Stimulated activated CD8-positive, alpha-beta memory T cell treated with anti-CD3 and anti-CD28 coated beads, Interleukin-4, amount 100 ng/mL, for 48 hours (primary cell): ENCODE measurements around the gene SNAPC2.

Experiments used
- DNase-seq: peaks from one replicate; pipeline ENCODE4 v3.0.0-alpha.2; 2020

The SNAPC2 gene, protein sequence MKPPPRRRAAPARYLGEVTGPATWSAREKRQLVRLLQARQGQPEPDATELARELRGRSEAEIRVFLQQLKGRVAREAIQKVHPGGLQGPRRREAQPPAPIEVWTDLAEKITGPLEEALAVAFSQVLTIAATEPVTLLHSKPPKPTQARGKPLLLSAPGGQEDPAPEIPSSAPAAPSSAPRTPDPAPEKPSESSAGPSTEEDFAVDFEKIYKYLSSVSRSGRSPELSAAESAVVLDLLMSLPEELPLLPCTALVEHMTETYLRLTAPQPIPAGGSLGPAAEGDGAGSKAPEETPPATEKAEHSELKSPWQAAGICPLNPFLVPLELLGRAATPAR

GRCh38 chr19:7919610-7920518 lies at the start of gene SNAPC2:
SNAPC2 (plus strand) TSS chr19:7920338; CDS start chr19:7920367, 29 bp downstream.
- DNase-seq, result peak; percentile 98

GRCh38 chr19:7870571-7871436 lies 49.3 kb upstream of the SNAPC2 start:
- DNase-seq, result peak; percentile 82

- DNase-seq, result peak; percentile 95
Measured at GRCh38 chr19:7871437-7872305, 48.5 kb upstream of the SNAPC2 start.

GRCh38 chr19:7872306-7873204 lies 47.6 kb upstream of the SNAPC2 start:
- no peak for DNase-seq

DNA sequence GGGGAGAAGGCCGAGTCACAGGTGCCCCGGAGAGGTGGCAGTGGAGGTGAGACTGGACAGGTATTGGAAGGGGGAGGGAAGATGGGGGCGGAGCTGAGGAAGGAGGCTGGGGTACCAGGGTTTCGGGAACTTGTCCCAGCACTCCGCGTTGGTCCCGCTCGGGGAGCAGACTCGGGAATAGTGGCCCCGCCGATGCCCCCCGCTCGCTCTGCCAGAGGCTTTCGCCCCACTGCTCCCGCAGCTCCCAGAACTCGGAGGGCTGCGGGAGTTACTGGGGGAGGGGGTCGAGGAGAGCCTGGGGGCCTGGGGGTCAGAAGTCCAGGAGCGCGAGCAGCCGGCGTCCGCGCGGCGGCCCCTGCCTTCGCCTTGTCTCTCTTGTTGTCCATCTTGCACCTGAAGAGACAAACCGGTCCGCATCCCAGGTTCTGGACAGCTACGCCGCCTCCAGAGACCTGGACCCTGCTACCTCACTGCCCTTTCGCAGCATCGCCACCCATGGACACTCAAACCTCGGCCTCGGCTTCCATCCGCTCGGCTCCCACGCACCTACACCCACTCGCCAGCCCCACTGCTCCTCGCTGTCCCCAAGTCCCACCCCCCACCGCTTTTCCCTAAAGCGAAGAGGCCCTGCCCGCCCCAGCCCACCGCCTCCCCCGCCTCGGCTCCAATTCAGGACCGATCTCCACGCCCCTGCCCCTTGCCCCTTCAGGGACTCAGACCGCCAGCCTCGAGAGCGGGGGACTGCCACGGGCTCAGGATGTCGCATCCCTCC lies 46.6 kb upstream of the SNAPC2 start:
- DNase-seq, result no peak

- no peak for DNase-seq
Measured at GRCh38 chr19:7874076-7874896, 45.9 kb upstream of the SNAPC2 start, which contains the start of gene PRR36. PRR36 (minus strand) TSS chr19:7874390; CDS start chr19:7873689, 701 bp downstream.

DNA sequence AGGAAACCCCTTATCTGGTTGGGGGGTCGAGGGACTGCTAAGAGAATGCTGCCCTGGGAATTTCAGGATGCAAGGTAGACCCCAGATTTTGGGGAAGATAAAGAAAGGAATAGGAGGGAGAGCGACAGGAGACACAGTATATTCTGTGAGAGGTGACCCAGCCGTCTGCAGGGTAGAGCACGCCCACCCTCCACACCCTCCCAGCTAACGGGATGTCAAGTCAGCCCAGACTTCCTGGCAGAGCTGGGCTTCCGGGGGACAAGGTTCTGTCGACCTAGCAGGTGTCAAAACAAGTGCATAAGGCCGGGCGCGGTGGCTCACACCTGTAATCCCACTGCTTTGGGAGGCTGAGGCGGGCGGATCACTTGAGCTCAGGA lies 45.3 kb upstream of the SNAPC2 start:
- DNase-seq, result no peak

DNA sequence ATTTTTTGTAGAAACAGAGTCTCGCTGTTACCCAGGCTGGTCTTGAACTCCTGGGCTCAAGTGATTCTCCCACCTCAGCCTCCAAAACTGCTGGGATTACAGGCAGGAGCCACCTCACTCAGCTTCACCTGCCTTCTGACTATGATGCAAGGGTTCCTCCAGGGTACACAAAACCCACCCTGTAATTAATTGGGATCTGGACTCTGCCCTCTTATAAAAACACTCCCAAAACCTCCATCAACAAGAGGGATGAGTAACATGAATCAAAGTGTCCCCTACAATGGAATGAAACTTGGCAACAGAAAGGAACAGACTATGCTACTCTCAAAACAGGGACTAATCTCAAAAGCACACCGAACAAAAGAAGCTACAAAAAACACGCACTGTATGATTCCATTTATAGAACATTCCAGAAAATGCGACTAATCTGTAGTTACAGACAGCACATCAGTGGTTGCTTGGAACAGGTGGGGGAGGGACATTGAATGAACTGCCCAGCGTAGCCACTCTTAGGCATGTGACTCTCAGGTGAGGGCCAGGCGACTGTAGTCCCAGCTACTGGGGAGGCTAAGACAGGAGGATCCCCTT lies 42.8 kb upstream of the SNAPC2 start:
- DNase-seq, result no peak

DNA sequence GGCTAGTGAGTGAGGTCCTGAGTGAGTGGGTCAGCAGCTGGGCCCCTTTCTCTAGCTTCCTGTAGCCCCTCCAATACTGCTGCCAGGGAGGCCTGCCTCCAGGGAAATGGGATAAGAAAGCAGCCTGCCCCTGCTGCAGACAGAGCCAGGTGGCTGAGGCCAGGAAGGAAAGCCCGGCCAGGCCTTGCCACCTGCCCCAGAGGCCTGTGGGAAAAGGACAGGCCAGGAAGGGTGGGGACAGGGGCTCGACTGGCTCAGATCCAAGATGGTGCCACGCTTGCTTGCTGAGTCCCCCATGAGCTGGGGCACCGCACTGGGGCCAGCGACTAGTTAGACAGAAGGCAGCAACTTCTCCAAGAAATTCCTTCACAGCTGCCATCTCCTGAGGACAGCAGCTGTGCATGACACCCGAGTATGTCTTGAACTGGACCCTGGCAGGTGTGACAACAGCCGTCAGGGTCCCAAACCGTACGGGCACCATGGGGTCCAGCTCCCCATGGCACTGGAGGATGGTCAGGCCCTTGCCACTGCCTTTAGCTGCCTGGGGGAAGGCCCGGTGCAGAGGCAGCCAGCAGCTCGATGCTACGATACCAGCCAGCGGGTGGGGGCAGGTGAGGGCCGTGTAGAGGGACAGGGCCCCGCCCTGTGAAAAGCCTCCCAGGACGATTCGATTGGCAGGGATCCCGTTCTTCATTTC lies 40.9 kb upstream of the SNAPC2 start:
- DNase-seq, result no peak

GRCh38 chr19:7879836-7880235 lies 40.3 kb upstream of the SNAPC2 start:
- no peak for DNase-seq

- DNase-seq, result no peak
Measured at GRCh38 chr19:7881910-7882309, 38.2 kb upstream of the SNAPC2 start.

DNA sequence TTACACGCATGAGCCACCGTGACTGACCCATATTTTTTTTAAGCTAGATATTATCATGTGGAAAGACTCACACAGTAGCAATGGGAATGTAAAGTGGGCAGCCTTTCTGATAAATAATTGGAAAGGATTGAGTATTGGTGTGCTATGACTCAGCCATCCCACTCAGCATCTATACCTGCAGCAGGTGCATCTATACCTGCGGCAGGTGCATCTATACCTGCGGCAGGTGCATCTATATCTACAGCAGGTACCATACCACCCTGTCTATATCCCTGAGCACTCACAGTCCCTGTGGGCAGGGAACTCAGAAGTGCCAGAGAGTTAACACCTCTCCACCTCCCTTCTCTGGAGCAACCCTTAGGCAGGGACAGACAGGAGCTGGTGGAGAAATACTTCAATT lies 37.0 kb upstream of the SNAPC2 start:
- no peak for DNase-seq

- DNase-seq, result no peak
Measured at GRCh38 chr19:7883796-7884570, 36.2 kb upstream of the SNAPC2 start.

GRCh38 chr19:7885818-7886217 lies 34.3 kb upstream of the SNAPC2 start:
- DNase-seq, result no peak

GRCh38 chr19:7887408-7888144 lies 32.6 kb upstream of the SNAPC2 start:
- no peak for DNase-seq

- peak; percentile 68 for DNase-seq
Measured at GRCh38 chr19:7888145-7888825, 31.9 kb upstream of the SNAPC2 start, which contains the start of gene LRRC8E. LRRC8E (plus strand) TSS chr19:7888510; CDS start chr19:7895604, 7,094 bp downstream.
